ENCODE data around the gene CLEC4G. TPM values are rescaled to one million over a fixed set of nuclear protein-coding genes. Genes with fewer than 3 reads are reported as not detected.

CLEC4G gene
- total and polyA plus RNA-seq, 9 of the 15 experiments (the other 6 are each of a cell fraction or from before 2014, with no cell fraction given), result not detected

- no peak for TF ChIP-seq PYGO2 (tag; IDR thresholded peaks at IDR 0.05)
Measured at GRCh38 chr19:7781157-7781556, 49.2 kb upstream of the CLEC4G start (continued).

DNA sequence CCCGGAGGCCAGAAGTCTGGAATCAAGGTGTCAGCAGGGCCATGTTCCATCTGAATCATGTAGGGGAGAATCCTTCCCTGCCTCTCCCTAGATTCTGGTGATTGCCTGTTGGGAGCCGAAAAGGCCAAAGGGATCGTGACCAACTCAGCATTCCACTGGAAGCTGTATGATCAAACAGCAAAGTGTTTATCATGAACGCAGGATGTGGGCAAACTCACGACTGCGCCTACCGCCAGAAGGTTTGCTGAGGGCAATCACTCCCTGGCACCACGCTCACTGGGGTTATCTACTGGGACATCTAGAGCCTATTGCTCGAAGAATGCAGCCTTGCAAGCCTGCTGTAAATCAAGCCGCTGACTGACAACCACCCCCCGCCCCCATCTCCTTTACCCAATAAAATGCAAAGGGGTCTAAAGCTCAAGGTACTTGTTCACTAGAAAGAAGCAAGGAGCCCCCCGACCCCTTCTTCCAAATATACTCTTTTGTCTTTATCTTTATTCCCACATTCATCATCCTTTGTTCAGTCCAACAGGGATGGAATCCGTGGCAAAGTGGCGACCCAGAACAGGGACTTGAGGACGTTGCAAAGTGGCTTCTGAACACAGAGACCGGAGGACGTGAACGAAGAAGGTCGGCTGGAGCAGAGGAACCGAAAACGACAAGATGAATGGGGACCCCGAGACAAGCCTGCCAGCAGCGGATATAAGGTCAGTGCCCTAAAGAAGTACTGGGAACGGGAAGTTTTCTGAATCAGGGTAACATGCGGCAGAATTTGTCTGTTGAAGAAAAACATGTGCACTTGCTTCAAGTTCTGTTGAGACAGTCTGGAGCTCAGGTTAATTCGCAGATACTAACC is 47.9 kb upstream of the CLEC4G start:
- Histone ChIP-seq H3K36me3 (ENCODE audit: control insufficient read depth, insufficient read depth, low read length) (no peaks in the 10 kb centered on the region), H3K4me3 (no peak overlapping the region), H3K79me2 (ENCODE audit: control insufficient read depth, insufficient read depth, low read length) (no peaks in the 10 kb centered on the region), H3K9ac (ENCODE audit: insufficient read depth in 1 of 2, low read depth in 2 of 2, low read length in 2 of 2) (no peak overlapping the region), H4K20me1 (replicated peaks; ENCODE audit: control insufficient read depth, insufficient read depth, low read length) (no peaks in the 10 kb centered on the region), H3K27me3 (ENCODE audit: control insufficient read depth in 2 of 2, insufficient read depth in 2 of 2, low read length in 2 of 2) (peaks cover 39 to 51% of the 10 kb centered on the region in 2 experiments), H3K9me1 (ENCODE audit: control insufficient read depth, insufficient read depth, low read length) (no peaks in the 10 kb centered on the region), H3K4me2 (ENCODE audit: insufficient read depth, low read length) (no peak overlapping the region), H2AFZ (ENCODE audit: low read depth, low read length) (no peak overlapping the region), H3K4me1 (replicated peaks in 1 of 2; ENCODE audit: control insufficient read depth in 2 of 2, insufficient read depth in 2 of 2, low read length in 2 of 2) (no peaks in the 10 kb centered on the region), H3K9me3 (replicated peaks; ENCODE audit: control insufficient read depth, insufficient read depth, low read depth, low read length) (no peaks in the 10 kb centered on the region), H3K27ac (ENCODE audit: extremely low read depth, low read depth, low read length) (no peak overlapping the region)
- no peak for ATAC-seq
- no TSS peak for BruUV-seq (replicated peaks)
- FAIRE-seq, result peak; percentile 48
- WGBS (ENCODE audit: insufficient coverage, low coverage, missing lambda C conversion rate), result 2% methylated on average over 26 of the region's 26 CpGs
- TF ChIP-seq MEIS2 (IDR thresholded peaks at IDR 0.05; ENCODE audit: partially characterized antibody) (peak; percentile 43), RFX7 (CRISPR knock-in tag; IDR thresholded peaks at IDR 0.05) (no peak), PKNOX1 (IDR thresholded peaks at IDR 0.05) (peak; percentile 61)
- TF ChIP-seq, protein P1, sequence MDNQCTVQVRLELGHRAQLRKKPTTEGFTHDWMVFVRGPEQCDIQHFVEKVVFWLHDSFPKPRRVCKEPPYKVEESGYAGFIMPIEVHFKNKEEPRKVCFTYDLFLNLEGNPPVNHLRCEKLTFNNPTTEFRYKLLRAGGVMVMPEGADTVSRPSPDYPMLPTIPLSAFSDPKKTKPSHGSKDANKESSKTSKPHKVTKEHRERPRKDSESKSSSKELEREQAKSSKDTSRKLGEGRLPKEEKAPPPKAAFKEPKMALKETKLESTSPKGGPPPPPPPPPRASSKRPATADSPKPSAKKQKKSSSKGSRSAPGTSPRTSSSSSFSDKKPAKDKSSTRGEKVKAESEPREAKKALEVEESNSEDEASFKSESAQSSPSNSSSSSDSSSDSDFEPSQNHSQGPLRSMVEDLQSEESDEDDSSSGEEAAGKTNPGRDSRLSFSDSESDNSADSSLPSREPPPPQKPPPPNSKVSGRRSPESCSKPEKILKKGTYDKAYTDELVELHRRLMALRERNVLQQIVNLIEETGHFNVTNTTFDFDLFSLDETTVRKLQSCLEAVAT (IDR thresholded peaks at IDR 0.05), result no peak
- TF ChIP-seq, protein P2, sequence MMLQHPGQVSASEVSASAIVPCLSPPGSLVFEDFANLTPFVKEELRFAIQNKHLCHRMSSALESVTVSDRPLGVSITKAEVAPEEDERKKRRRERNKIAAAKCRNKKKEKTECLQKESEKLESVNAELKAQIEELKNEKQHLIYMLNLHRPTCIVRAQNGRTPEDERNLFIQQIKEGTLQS (IDR thresholded peaks at IDR 0.05), result no peak
- TF ChIP-seq, protein P2 (CRISPR knock-in tag; conservative IDR thresholded peaks at IDR 0.05), result no peak
- no peak for DNase-seq (ENCODE audit: extremely low read depth in 1 of 4, low spot score in 3 of 4)
- POLR2A ChIA-PET, result interaction anchor here (0.6 kb wide), 1 partner anchor 11 kb away, joined by 3 read pairs; no protein-coding TSS in a partner anchor
- in situ Hi-C loops (cut with MboI), result no loop called here
- intact Hi-C loops (cut with micrococcal nuclease), result no loop called here
- CTCF ChIA-PET (ENCODE audit: low intra/inter-chr PET ratio), result no interaction called here
